GM10248 (cell line): ENCODE results near the gene ARHGAP36.

Experiments
- CTCF ChIA-PET: fragments of 300-600 bp; sonication (Branson Sonifier 250); formaldehyde crosslinking; extraction: SDS; loops from one replicate; lab custom pipeline; 2021; ENCODE audit warnings: antibody characterized with exemption; lab: Yijun Ruan, JAX
- POLR2A ChIA-PET: fragments of 350-650 bp; sonication (Branson Sonifier 250); formaldehyde crosslinking; extraction: SDS; loops from one replicate; lab custom pipeline; 2020; ENCODE audit warnings: antibody characterized with exemption; lab: Yijun Ruan, JAX
- DNase-seq: peaks from one replicate; pipeline ENCODE4 v3.0.0; 2012; ENCODE audit errors: extremely low spot score
- TF ChIP-seq, protein P1 (sequence below): IDR thresholded peaks from 2 replicates; pipeline ENCODE4 v1.5.1; 2012; ENCODE audit warnings: mild to moderate bottlenecking, low read depth; ENCODE audit errors: extremely low read depth, missing control alignments, control extremely low read depth

ARHGAP36 gene

DNA sequence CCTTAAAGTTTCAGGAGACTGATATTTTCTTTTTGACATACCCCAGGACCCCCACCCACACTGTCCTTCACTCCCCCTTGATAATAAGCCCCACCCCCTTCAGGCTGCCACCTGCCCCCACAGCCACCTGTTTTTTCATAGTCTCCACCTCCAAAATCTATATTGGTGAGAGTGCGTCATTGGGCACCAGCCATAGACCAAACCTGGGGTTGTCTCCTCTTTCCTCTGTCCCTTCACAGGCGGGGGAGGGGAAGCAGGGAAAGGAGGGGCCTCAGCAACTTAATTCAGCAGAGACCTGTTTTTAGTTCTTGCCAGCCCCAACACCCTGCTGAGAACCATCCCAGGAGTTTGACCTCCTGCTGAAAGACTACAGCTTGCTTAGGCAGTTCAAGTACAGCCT, 1.1 kb downstream of the ARHGAP36 start:
- no peak for DNase-seq
- ChIA-PET POLR2A (no interaction called here), CTCF (no interaction called here)
- TF ChIP-seq, protein P1, sequence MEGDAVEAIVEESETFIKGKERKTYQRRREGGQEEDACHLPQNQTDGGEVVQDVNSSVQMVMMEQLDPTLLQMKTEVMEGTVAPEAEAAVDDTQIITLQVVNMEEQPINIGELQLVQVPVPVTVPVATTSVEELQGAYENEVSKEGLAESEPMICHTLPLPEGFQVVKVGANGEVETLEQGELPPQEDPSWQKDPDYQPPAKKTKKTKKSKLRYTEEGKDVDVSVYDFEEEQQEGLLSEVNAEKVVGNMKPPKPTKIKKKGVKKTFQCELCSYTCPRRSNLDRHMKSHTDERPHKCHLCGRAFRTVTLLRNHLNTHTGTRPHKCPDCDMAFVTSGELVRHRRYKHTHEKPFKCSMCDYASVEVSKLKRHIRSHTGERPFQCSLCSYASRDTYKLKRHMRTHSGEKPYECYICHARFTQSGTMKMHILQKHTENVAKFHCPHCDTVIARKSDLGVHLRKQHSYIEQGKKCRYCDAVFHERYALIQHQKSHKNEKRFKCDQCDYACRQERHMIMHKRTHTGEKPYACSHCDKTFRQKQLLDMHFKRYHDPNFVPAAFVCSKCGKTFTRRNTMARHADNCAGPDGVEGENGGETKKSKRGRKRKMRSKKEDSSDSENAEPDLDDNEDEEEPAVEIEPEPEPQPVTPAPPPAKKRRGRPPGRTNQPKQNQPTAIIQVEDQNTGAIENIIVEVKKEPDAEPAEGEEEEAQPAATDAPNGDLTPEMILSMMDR = no peak

DNA sequence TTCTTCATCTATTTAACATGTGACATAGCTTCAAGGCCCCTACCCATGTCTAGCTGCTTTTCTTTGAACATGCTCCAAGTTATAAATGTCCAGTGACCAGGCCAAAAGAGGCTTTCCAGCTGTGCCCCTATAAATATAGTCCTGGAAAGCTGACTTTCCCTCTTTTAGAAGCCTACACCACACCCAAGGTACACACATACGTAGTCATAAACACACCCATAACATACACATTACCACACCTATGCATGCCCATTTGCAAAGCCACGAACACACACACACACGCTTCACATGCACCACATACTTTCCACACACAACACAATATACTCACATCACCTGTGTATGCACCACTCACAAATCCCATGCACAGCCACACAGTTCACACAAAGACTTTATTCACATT, 2.0 kb downstream of the ARHGAP36 start:
- ChIA-PET CTCF (interaction anchor here (1.0 kb wide), 1 partner anchor 23 kb away, joined by 3 read pairs; no protein-coding TSS in a partner anchor), POLR2A (interaction anchor here (0.5 kb wide), 1 partner anchor 880 kb away, joined by 4 read pairs; no protein-coding TSS in a partner anchor)
- TF ChIP-seq, protein P1 = no peak
- DNase-seq = no peak

DNA sequence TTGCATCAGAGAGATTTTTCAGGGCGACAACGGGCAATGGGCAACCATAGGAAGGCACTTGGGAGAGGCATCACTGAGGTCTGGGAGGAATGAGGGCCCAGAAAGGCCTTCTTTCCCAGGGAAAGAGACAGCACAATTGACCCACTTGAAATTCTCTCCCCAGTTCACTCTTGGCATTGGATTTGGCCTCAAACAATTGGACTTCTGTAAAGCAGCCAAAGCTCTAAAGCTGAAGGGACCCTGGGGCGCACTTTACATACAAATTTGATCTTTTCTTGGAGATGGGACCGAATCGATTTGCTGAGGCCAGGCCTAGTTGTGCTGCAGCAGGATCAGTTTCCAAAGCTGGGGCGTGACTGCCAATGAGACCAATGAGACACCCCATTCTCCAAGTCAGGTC, 3.2 kb downstream of the ARHGAP36 start:
- TF ChIP-seq, protein P1 = no peak
- CTCF ChIA-PET = no interaction called here
- POLR2A ChIA-PET = no interaction called here
- DNase-seq = no peak

DNA sequence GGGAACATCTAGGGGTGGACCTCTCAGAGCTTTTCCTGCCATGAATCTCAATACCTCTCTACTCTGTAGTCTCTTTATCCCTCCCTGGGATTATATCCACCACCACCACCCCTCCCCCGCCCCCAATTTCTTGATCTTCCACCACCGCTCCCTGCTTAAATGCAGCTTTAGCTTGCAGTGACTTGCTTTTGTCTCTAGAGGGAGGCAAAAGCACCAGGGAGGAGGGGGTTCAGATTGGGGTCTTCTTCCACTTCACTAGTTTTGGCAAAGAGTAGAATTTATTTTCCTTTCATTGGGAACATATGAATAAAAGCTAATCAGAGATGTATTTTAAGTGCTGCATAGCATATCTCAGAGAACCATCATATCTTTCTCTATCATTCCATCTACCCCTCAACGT, 5.5 kb downstream of the ARHGAP36 start:
- TF ChIP-seq, protein P1 = no peak
- POLR2A ChIA-PET = no interaction called here
- DNase-seq = no peak
- CTCF ChIA-PET = no interaction called here

DNA sequence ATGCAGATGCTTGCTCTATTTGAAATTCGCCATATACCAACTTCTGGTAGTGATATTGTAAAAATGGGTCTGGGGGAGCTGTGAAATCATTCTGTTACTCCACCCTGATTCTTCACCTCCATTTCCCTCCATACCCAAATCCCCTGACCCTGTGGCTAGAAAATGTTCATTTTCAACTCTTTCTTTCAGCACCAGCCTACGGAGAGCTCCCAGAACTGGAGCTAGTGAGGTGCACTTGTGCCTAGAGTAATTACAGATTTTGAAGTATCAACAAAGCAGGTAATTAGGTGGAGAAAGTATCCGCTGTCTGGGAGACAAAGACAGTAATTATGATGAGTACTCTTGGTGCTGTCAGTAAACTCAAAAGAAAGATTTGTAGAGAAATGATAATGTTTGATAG, 8.1 kb downstream of the ARHGAP36 start:
- POLR2A ChIA-PET = no interaction called here
- DNase-seq = no peak
- CTCF ChIA-PET = no interaction called here
- TF ChIP-seq, protein P1 = no peak

- TF ChIP-seq, protein P1 = no peak
- ChIA-PET POLR2A (no interaction called here), CTCF (no interaction called here)
- no peak for DNase-seq
Measured at GRCh38 chrX:131067216-131067615, 9.1 kb downstream of the ARHGAP36 start.
